Testis (tissue), 2 donors: ENCODE results near the gene ARF3.

Source experiments
- CTCF ChIP-seq, 3 experiments: fragments of 450-650 bp in 2 of 3; fragments of 200-600 bp in 1 of 3; sonication (generic) in 1 of 3; IDR thresholded peaks; one replicate each; pipeline ENCODE4 v1.5.1; 2016 to 2019; ENCODE audit warnings: antibody characterized with exemption in 3 of 3, mild to moderate bottlenecking in 2 of 3, moderate library complexity in 1 of 3
- POLR2A ChIP-seq: fragments of 450-650 bp; IDR thresholded peaks from one replicate; pipeline ENCODE4 v1.6.1; 2017; ENCODE audit warnings: antibody characterized with exemption, mild to moderate bottlenecking, moderate library complexity

- no peak for TF ChIP-seq POLR2A
- no peak for TF ChIP-seq CTCF (IDR thresholded peaks at IDR 0.05)
These were observed at the start of gene ARF3 for GRCh38 chr12:48957141-48958048.
